SK-N-SH treated with all-trans-retinoic acid at 6 μM for 48 hours (cell line): ENCODE measurements around the gene CYP4F22.

Source experiments
- CSDC2 ChIP-seq: fragments of 250-450 bp; sonication (Bioruptor Pico); IDR thresholded peaks from 2 replicates; pipeline ENCODE4 v1.5.0; 2020; ENCODE audit warnings: mild to moderate bottlenecking, moderate library complexity
- ESRRG ChIP-seq: fragments of 250-450 bp; sonication (Bioruptor Pico); IDR thresholded peaks from 2 replicates; pipeline ENCODE4 v1.6.1; 2021; ENCODE audit warnings: mild to moderate bottlenecking
- ISL1 ChIP-seq: fragments of 250-450 bp; sonication (Bioruptor Pico); IDR thresholded peaks from 2 replicates; pipeline ENCODE4 v2.1.2; 2022; ENCODE audit warnings: mild to moderate bottlenecking, moderate library complexity
- OSR1 ChIP-seq: fragments of 250-450 bp; sonication (Bioruptor Pico); IDR thresholded peaks from 2 replicates; pipeline ENCODE4 v1.8.0; 2022; ENCODE audit warnings: moderate library complexity, mild to moderate bottlenecking, inconsistent platforms
- SNAI2 ChIP-seq: fragments of 250-450 bp; sonication (Bioruptor Pico); IDR thresholded peaks from 2 replicates; pipeline ENCODE4 v1.5.0; 2020; ENCODE audit warnings: mild to moderate bottlenecking, moderate library complexity
- TCF4 ChIP-seq: fragments of 250-450 bp; sonication (Bioruptor Pico); IDR thresholded peaks from 2 replicates; pipeline ENCODE4 v1.8.0; 2021; ENCODE audit warnings: mild to moderate bottlenecking, moderate library complexity, borderline replicate concordance
- ZFP3 ChIP-seq: fragments of 250-450 bp; sonication (Bioruptor Pico); IDR thresholded peaks from 2 replicates; pipeline ENCODE4 v1.5.0; 2020; ENCODE audit warnings: mild to moderate bottlenecking, moderate library complexity
- ZFP30 ChIP-seq: fragments of 450-650 bp; formaldehyde crosslinking; IDR thresholded peaks from 2 replicates; pipeline ENCODE4 v1.5.0; 2022; ENCODE audit warnings: mild to moderate bottlenecking, moderate library complexity
- TF ChIP-seq, protein P1 (sequence below): fragments of 250-450 bp; sonication (Bioruptor Pico); IDR thresholded peaks from 2 replicates; pipeline ENCODE4 v1.8.0; 2020; ENCODE audit warnings: mild to moderate bottlenecking, moderate library complexity, borderline replicate concordance
- TF ChIP-seq, protein P2 (sequence below): fragments of 250-450 bp; sonication (Bioruptor Pico); IDR thresholded peaks from 2 replicates; pipeline ENCODE4 v1.5.1; 2021; ENCODE audit warnings: mild to moderate bottlenecking, moderate library complexity
- TF ChIP-seq, protein P3 (sequence below): fragments of 250-450 bp; sonication (Bioruptor Pico); IDR thresholded peaks from 2 replicates; pipeline ENCODE4 v1.5.1; 2020; ENCODE audit warnings: low read depth, mild to moderate bottlenecking, moderate library complexity
- TF ChIP-seq, protein P4 (sequence below): fragments of 250-450 bp; sonication (Bioruptor Pico); IDR thresholded peaks from 2 replicates; pipeline ENCODE4 v1.5.0; 2020; ENCODE audit warnings: mild to moderate bottlenecking, moderate library complexity
- TF ChIP-seq, protein P5 (sequence below): fragments of 250-450 bp; sonication (Bioruptor Pico); IDR thresholded peaks from 2 replicates; pipeline ENCODE4 v1.8.0; 2021; ENCODE audit warnings: low read depth, mild to moderate bottlenecking, moderate library complexity, borderline replicate concordance

DNA sequence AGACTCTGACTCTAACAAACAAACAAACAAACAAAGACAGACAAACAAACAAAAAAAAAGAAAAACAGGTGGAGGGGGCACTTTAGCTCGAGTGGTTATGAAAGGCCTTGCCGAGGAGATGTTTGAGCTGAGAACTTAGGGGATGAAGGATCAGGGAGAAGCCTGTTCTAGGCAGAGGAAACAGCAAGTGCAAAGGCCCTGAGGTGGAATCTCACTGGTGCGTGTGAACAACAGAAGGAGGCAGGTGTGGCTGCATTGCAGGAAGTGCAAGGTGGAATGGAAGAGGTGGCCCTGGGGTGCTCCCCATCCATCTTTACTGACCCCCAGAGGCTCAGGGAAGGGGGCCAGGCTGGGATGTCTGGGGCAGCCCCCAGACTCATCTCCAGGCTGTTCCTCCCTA lies 41.9 kb downstream of the CYP4F22 start:
- TF ChIP-seq ESRRG (no peak), ISL1 (CRISPR knock-in tag) (no peak), SNAI2 (CRISPR knock-in tag) (no peak), ZFP30 (CRISPR knock-in tag) (no peak), TCF4 (CRISPR knock-in tag) (no peak), ZFP3 (CRISPR knock-in tag) (no peak), OSR1 (CRISPR knock-in tag) (no peak), CSDC2 (CRISPR knock-in tag) (no peak)
- TF ChIP-seq, protein P1, sequence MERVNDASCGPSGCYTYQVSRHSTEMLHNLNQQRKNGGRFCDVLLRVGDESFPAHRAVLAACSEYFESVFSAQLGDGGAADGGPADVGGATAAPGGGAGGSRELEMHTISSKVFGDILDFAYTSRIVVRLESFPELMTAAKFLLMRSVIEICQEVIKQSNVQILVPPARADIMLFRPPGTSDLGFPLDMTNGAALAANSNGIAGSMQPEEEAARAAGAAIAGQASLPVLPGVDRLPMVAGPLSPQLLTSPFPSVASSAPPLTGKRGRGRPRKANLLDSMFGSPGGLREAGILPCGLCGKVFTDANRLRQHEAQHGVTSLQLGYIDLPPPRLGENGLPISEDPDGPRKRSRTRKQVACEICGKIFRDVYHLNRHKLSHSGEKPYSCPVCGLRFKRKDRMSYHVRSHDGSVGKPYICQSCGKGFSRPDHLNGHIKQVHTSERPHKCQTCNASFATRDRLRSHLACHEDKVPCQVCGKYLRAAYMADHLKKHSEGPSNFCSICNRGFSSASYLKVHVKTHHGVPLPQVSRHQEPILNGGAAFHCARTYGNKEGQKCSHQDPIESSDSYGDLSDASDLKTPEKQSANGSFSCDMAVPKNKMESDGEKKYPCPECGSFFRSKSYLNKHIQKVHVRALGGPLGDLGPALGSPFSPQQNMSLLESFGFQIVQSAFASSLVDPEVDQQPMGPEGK (CRISPR knock-in tag): no peak
- TF ChIP-seq, protein P2, sequence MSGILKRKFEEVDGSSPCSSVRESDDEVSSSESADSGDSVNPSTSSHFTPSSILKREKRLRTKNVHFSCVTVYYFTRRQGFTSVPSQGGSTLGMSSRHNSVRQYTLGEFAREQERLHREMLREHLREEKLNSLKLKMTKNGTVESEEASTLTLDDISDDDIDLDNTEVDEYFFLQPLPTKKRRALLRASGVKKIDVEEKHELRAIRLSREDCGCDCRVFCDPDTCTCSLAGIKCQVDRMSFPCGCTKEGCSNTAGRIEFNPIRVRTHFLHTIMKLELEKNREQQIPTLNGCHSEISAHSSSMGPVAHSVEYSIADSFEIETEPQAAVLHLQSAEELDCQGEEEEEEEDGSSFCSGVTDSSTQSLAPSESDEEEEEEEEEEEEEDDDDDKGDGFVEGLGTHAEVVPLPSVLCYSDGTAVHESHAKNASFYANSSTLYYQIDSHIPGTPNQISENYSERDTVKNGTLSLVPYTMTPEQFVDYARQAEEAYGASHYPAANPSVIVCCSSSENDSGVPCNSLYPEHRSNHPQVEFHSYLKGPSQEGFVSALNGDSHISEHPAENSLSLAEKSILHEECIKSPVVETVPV (CRISPR knock-in tag): no peak
- TF ChIP-seq, protein P3, sequence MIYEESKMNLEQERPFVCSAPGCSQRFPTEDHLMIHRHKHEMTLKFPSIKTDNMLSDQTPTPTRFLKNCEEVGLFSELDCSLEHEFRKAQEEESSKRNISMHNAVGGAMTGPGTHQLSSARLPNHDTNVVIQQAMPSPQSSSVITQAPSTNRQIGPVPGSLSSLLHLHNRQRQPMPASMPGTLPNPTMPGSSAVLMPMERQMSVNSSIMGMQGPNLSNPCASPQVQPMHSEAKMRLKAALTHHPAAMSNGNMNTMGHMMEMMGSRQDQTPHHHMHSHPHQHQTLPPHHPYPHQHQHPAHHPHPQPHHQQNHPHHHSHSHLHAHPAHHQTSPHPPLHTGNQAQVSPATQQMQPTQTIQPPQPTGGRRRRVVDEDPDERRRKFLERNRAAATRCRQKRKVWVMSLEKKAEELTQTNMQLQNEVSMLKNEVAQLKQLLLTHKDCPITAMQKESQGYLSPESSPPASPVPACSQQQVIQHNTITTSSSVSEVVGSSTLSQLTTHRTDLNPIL (CRISPR knock-in tag): no peak
- TF ChIP-seq, protein P4, sequence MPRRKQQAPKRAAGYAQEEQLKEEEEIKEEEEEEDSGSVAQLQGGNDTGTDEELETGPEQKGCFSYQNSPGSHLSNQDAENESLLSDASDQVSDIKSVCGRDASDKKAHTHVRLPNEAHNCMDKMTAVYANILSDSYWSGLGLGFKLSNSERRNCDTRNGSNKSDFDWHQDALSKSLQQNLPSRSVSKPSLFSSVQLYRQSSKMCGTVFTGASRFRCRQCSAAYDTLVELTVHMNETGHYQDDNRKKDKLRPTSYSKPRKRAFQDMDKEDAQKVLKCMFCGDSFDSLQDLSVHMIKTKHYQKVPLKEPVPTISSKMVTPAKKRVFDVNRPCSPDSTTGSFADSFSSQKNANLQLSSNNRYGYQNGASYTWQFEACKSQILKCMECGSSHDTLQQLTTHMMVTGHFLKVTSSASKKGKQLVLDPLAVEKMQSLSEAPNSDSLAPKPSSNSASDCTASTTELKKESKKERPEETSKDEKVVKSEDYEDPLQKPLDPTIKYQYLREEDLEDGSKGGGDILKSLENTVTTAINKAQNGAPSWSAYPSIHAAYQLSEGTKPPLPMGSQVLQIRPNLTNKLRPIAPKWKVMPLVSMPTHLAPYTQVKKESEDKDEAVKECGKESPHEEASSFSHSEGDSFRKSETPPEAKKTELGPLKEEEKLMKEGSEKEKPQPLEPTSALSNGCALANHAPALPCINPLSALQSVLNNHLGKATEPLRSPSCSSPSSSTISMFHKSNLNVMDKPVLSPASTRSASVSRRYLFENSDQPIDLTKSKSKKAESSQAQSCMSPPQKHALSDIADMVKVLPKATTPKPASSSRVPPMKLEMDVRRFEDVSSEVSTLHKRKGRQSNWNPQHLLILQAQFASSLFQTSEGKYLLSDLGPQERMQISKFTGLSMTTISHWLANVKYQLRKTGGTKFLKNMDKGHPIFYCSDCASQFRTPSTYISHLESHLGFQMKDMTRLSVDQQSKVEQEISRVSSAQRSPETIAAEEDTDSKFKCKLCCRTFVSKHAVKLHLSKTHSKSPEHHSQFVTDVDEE (CRISPR knock-in tag): no peak
- TF ChIP-seq, protein P5, sequence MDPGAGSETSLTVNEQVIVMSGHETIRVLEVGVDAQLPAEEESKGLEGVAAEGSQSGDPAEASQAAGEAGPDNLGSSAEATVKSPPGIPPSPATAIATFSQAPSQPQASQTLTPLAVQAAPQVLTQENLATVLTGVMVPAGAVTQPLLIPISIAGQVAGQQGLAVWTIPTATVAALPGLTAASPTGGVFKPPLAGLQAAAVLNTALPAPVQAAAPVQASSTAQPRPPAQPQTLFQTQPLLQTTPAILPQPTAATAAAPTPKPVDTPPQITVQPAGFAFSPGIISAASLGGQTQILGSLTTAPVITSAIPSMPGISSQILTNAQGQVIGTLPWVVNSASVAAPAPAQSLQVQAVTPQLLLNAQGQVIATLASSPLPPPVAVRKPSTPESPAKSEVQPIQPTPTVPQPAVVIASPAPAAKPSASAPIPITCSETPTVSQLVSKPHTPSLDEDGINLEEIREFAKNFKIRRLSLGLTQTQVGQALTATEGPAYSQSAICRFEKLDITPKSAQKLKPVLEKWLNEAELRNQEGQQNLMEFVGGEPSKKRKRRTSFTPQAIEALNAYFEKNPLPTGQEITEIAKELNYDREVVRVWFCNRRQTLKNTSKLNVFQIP (CRISPR knock-in tag): no peak
